ENCODE results near the gene SPTLC3.

SPTLC3 gene

GRCh38 chr20:13060327-13060726 is 51.6 kb downstream of the SPTLC3 start:
- no peaks in the 10 kb centered on the region for H3K36me3 ChIP-seq (ENCODE audit: control insufficient read depth, insufficient read depth, low read length)
- H3K4me3 ChIP-seq (ENCODE audit: extremely low read depth, insufficient read depth, low read length, poor library complexity, severe bottlenecking) = no peak overlapping the region
- H3K4me1 ChIP-seq (ENCODE audit: control insufficient read depth, insufficient read depth, low read length, poor library complexity, severe bottlenecking) = no peaks in the 10 kb centered on the region
- H3K27ac ChIP-seq (ENCODE audit: low read depth, low read length, severe bottlenecking) = no peak overlapping the region
- H3K9me3 ChIP-seq (ENCODE audit: control insufficient read depth, low read length) = no peaks in the 10 kb centered on the region

GRCh38 chr20:13061381-13061780 is 52.6 kb downstream of the SPTLC3 start:
- no peaks in the 10 kb centered on the region for H3K9me3 ChIP-seq (ENCODE audit: control insufficient read depth, low read length)
- H3K36me3 ChIP-seq (ENCODE audit: control insufficient read depth, insufficient read depth, low read length) = no peaks in the 10 kb centered on the region
- WGBS, 2 experiments (ENCODE audit: insufficient coverage in 2 of 2) = 85 to 97% methylated on average over 3 of the region's 3 CpGs
- no peak overlapping the region for H3K27ac ChIP-seq (ENCODE audit: low read depth, low read length, severe bottlenecking)
- H3K4me1 ChIP-seq (ENCODE audit: control insufficient read depth, insufficient read depth, low read length, poor library complexity, severe bottlenecking) = no peaks in the 10 kb centered on the region
- no peak overlapping the region for H3K4me3 ChIP-seq (ENCODE audit: extremely low read depth, insufficient read depth, low read length, poor library complexity, severe bottlenecking)

GRCh38 chr20:13062789-13063188 is 54.0 kb downstream of the SPTLC3 start:
- Histone ChIP-seq H3K27ac (ENCODE audit: low read depth, low read length, severe bottlenecking) (no peak overlapping the region), H3K36me3 (ENCODE audit: control insufficient read depth, insufficient read depth, low read length) (no peaks in the 10 kb centered on the region), H3K4me1 (ENCODE audit: control insufficient read depth, insufficient read depth, low read length, poor library complexity, severe bottlenecking) (no peaks in the 10 kb centered on the region), H3K9me3 (ENCODE audit: control insufficient read depth, low read length) (no peaks in the 10 kb centered on the region), H3K4me3 (ENCODE audit: extremely low read depth, insufficient read depth, low read length, poor library complexity, severe bottlenecking) (no peak overlapping the region)
- WGBS, 2 experiments (ENCODE audit: insufficient coverage in 2 of 2) = 100% methylated on average over 1 of the region's 2 CpGs; no CpG with 5 or more reads in 1 of the 2 experiments

DNA sequence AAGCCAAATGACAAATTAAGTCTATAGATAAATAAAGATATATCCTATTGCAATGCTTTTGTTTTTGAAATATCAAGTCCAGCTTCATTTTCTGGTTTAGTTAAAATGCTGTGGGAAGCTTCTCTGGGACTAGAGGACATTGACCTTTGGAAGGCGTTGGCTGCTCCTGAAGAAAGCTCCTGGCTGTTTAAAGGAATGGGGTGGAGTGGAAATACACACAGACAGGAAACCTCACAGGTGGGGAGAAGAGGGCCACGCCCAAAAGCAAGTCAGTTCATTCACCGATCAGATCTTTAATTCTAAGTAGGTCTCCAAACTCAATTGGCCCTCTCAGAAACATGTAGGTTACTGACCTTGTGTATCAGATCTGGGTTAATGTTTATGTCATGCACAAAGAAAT is 59.6 kb downstream of the SPTLC3 start:
- H3K36me3 ChIP-seq (ENCODE audit: control insufficient read depth, insufficient read depth, low read length) = no peaks in the 10 kb centered on the region
- H3K4me1 ChIP-seq (ENCODE audit: control insufficient read depth, insufficient read depth, low read length, poor library complexity, severe bottlenecking) = no peaks in the 10 kb centered on the region
- H3K4me3 ChIP-seq (ENCODE audit: extremely low read depth, insufficient read depth, low read length, poor library complexity, severe bottlenecking) = no peak overlapping the region
- no peak overlapping the region for H3K27ac ChIP-seq (ENCODE audit: low read depth, low read length, severe bottlenecking)
- WGBS, 2 experiments (ENCODE audit: insufficient coverage in 2 of 2) = 90 to 92% methylated on average over 1 to 2 of the region's 3 CpGs
- H3K9me3 ChIP-seq (ENCODE audit: control insufficient read depth, low read length) = no peaks in the 10 kb centered on the region

DNA sequence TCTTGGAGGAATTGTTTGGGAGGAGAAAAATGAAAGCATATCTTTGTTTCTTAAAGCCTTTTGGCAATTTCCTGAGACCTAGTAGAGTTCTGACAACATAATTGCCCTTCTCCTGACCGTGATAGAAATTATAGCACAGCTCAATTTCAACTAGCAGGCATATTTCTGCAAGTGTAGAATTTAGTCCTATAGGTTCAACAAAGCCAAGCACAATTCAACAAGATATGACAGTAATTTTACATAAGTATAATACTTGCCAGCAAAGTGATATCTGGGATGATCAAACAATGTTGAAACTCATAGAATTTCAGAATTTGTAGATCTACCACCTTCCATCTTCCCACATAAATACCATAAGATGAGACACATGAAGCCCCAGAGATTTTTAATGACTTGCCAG is 73.1 kb downstream of the SPTLC3 start:
- H3K4me1 ChIP-seq (ENCODE audit: control insufficient read depth, insufficient read depth, low read length, poor library complexity, severe bottlenecking) = no peaks in the 10 kb centered on the region
- H3K9me3 ChIP-seq (ENCODE audit: control insufficient read depth, low read length) = no peaks in the 10 kb centered on the region
- H3K27ac ChIP-seq (ENCODE audit: low read depth, low read length, severe bottlenecking) = no peak overlapping the region
- no peaks in the 10 kb centered on the region for H3K36me3 ChIP-seq (ENCODE audit: control insufficient read depth, insufficient read depth, low read length)
- no peak overlapping the region for H3K4me3 ChIP-seq (ENCODE audit: extremely low read depth, insufficient read depth, low read length, poor library complexity, severe bottlenecking)
- 80% methylated on average over 1 of the region's 1 CpG; no CpG with 5 or more reads in 1 of the 2 experiments for WGBS, 2 experiments (ENCODE audit: insufficient coverage in 2 of 2)

DNA sequence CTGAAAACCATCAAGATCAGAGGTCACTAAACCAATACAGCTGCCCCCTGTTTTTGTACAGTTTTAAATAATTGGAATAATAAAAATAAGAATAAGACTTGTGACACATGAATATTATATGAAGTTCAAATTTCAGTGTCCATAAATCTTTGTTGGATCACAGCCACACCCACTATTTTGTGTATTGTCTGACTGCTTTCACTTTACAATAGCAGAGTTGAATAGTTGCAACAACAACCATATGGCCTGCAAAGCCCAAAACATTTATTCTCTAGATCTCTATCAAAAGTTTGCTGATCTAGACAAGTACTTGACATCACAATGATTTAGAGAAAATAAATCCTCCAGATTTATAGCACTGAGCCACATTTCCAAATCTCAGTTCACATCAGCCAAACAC is 73.6 kb downstream of the SPTLC3 start:
- no peaks in the 10 kb centered on the region for H3K4me1 ChIP-seq (ENCODE audit: control insufficient read depth, insufficient read depth, low read length, poor library complexity, severe bottlenecking)
- H3K9me3 ChIP-seq (ENCODE audit: control insufficient read depth, low read length) = no peaks in the 10 kb centered on the region
- H3K36me3 ChIP-seq (ENCODE audit: control insufficient read depth, insufficient read depth, low read length) = no peaks in the 10 kb centered on the region
- H3K4me3 ChIP-seq (ENCODE audit: extremely low read depth, insufficient read depth, low read length, poor library complexity, severe bottlenecking) = no peak overlapping the region
- H3K27ac ChIP-seq (ENCODE audit: low read depth, low read length, severe bottlenecking) = no peak overlapping the region

GRCh38 chr20:13085275-13085674 is 76.5 kb downstream of the SPTLC3 start:
- H3K9me3 ChIP-seq (ENCODE audit: control insufficient read depth, low read length) = no peaks in the 10 kb centered on the region
- no peaks in the 10 kb centered on the region for H3K4me1 ChIP-seq (ENCODE audit: control insufficient read depth, insufficient read depth, low read length, poor library complexity, severe bottlenecking)
- H3K4me3 ChIP-seq (ENCODE audit: extremely low read depth, insufficient read depth, low read length, poor library complexity, severe bottlenecking) = no peak overlapping the region
- no peak overlapping the region for H3K27ac ChIP-seq (ENCODE audit: low read depth, low read length, severe bottlenecking)
- no peaks in the 10 kb centered on the region for H3K36me3 ChIP-seq (ENCODE audit: control insufficient read depth, insufficient read depth, low read length)
- WGBS, 2 experiments (ENCODE audit: insufficient coverage in 2 of 2) = 100% methylated on average over 1 of the region's 3 CpGs

DNA sequence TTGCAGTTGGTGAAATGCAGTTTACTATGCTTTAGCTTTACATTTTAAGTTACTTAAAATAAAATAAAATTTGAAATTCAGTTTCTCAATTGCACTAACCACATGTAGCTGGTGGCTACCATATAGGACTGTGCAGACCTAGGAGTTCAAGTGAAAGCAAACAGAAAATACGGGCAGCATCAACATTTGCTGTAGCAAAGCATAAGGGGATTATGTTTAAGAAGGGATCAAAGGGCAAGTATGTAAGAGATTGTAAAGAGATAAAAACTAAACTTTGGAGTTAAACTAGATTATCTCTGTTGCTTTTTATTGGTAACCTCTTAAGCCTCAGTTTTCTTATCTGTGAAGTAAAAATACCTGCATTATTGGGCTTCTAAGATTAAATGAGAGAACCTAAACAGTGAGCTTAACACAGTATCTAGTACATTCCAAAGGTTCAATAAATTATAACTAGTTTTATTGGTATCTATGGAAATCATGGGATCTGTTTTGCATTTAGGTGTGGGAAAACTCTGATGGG is 81.2 kb downstream of the SPTLC3 start:
- no peak overlapping the region for H3K4me3 ChIP-seq (ENCODE audit: extremely low read depth, insufficient read depth, low read length, poor library complexity, severe bottlenecking)
- no peak overlapping the region for H3K27ac ChIP-seq (ENCODE audit: low read depth, low read length, severe bottlenecking)
- WGBS, 2 experiments (ENCODE audit: insufficient coverage in 2 of 2) = 38 to 100% methylated on average over 1 of the region's 1 CpG
- no peaks in the 10 kb centered on the region for H3K4me1 ChIP-seq (ENCODE audit: control insufficient read depth, insufficient read depth, low read length, poor library complexity, severe bottlenecking)
- no peaks in the 10 kb centered on the region for H3K36me3 ChIP-seq (ENCODE audit: control insufficient read depth, insufficient read depth, low read length)
- H3K9me3 ChIP-seq (ENCODE audit: control insufficient read depth, low read length) = no peaks in the 10 kb centered on the region

- no peak overlapping the region for H3K27ac ChIP-seq (ENCODE audit: low read depth, low read length, severe bottlenecking)
- no peak overlapping the region for H3K4me3 ChIP-seq (ENCODE audit: extremely low read depth, insufficient read depth, low read length, poor library complexity, severe bottlenecking)
- H3K36me3 ChIP-seq (ENCODE audit: control insufficient read depth, insufficient read depth, low read length) = no peaks in the 10 kb centered on the region
- 80 to 91% methylated on average over 1 to 2 of the region's 2 CpGs for WGBS, 2 experiments (ENCODE audit: insufficient coverage in 2 of 2)
- H3K9me3 ChIP-seq (ENCODE audit: control insufficient read depth, low read length) = no peaks in the 10 kb centered on the region
- H3K4me1 ChIP-seq (ENCODE audit: control insufficient read depth, insufficient read depth, low read length, poor library complexity, severe bottlenecking) = no peaks in the 10 kb centered on the region
These were observed 83.3 kb downstream of the SPTLC3 start for GRCh38 chr20:13092111-13092510.

DNA sequence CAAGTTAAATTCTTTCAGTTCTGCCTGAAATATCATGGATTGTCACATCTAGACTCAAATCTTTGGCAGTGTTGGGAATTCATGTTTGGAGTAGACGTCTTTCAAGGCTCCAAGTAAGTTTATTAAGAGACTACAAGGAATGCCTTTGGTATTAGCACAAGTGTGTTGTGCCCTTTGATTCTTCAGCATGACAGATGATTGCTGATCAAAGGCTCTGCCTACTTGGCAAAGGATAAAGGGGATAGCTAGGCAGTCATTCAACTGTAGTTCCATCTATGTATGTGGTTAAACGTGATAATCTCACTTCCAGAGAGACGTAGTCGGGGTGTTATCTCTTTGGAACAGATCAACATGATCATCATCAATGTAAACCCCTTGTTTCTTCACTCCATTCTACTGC is 86.2 kb downstream of the SPTLC3 start:
- Histone ChIP-seq H3K4me3 (ENCODE audit: extremely low read depth, insufficient read depth, low read length, poor library complexity, severe bottlenecking) (no peak overlapping the region), H3K4me1 (ENCODE audit: control insufficient read depth, insufficient read depth, low read length, poor library complexity, severe bottlenecking) (peaks cover 8% of the 10 kb centered on the region), H3K36me3 (ENCODE audit: control insufficient read depth, insufficient read depth, low read length) (no peaks in the 10 kb centered on the region), H3K9me3 (ENCODE audit: control insufficient read depth, low read length) (no peaks in the 10 kb centered on the region), H3K27ac (ENCODE audit: low read depth, low read length, severe bottlenecking) (no peak overlapping the region)
- WGBS, 2 experiments (ENCODE audit: insufficient coverage in 2 of 2) = 77 to 84% methylated on average over 1 to 4 of the region's 4 CpGs

DNA sequence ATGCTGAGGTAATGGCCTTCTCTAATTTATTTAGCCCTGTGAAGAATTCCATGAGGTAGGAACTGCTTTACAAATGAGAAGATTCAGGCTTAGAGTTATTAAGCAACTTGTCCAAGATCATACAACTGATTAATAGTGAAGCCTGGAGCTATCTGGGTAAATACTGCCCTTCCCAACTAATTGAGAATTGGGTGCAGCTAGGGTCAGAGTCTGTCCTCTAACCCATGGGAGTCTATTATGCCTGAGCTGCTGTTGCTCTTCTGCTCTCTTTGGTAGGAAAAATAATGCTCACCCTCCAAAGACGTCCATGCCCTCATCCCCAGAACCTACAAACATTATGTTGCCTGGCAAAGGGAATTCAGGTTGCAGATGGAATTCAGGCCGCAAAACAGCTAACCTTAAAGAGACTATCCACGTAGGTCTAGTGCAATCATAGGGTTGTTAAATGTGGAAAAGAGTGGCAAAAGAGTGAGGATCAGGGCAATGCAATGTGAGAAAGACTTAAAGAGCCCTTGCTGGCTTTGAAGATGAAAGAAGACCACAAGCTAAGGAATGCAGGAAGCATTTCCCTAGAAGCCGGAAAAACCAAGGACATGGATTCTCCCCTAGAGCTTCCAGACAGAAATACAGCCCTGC is 90.1 kb downstream of the SPTLC3 start:
- H3K4me3 ChIP-seq (ENCODE audit: extremely low read depth, insufficient read depth, low read length, poor library complexity, severe bottlenecking) = no peak overlapping the region
- no peaks in the 10 kb centered on the region for H3K9me3 ChIP-seq (ENCODE audit: control insufficient read depth, low read length)
- H3K27ac ChIP-seq (ENCODE audit: low read depth, low read length, severe bottlenecking) = no peak overlapping the region
- WGBS, 2 experiments (ENCODE audit: insufficient coverage in 2 of 2) = 91 to 96% methylated on average over 2 to 3 of the region's 4 CpGs
- peaks cover 24% of the 10 kb centered on the region for H3K4me1 ChIP-seq (ENCODE audit: control insufficient read depth, insufficient read depth, low read length, poor library complexity, severe bottlenecking)
- no peaks in the 10 kb centered on the region for H3K36me3 ChIP-seq (ENCODE audit: control insufficient read depth, insufficient read depth, low read length)

All from mesodermal cell (in vitro differentiated cells).